Endothelial cell of umbilical vein (primary cell): Measurements from ENCODE around the gene PTTG1. TPM values are rescaled to one million over a fixed set of nuclear protein-coding genes. Genes with fewer than 3 reads are reported as not detected.

Experiments
- BruUV-seq: library from RNA; stranded (reverse); fragments of 400-500 nt; replicated peaks from 2 replicates; lab custom pipeline; 2021; lab: Mats Ljungman, UMichigan
- CTCF ChIA-PET: fragments of 300-600, 350-600 bp; sonication (Branson Sonifier 250); formaldehyde crosslinking; loops from one replicate; lab custom pipeline; 2021; ENCODE audit warnings: antibody characterized with exemption, inconsistent platforms; lab: Charles Lee
- POLR2A ChIA-PET: fragments of 300-600, 350-600 bp; sonication (Branson Sonifier 250); formaldehyde crosslinking; loops from one replicate; lab custom pipeline; 2021; ENCODE audit warnings: antibody characterized with exemption, inconsistent platforms; lab: Charles Lee
- DNase-seq: peaks from one replicate; pipeline ENCODE4 v3.0.0-alpha.2; 2011; ENCODE audit warnings: low read depth, low spot score
- FAIRE-seq: peaks from 2 replicates; lab custom pipeline; 2011; peaks lifted over from hg19 to GRCh38; lab: Jason Lieb, UNC
- H2AFZ ChIP-seq: 2 replicates; pipeline ENCODE4 v1.6.0; 2012; ENCODE audit warnings: low read depth, low read length, control low read depth, inconsistent platforms
- H3K27ac ChIP-seq: 2 replicates; pipeline ENCODE4 v1.5.1; 2011; ENCODE audit warnings: low read depth, mild to moderate bottlenecking, control low read depth, low read length, moderate library complexity; ENCODE audit not compliant: insufficient read depth
- H3K27me3 ChIP-seq, 2 experiments: 2 replicates each; pipeline versions ENCODE4 v1.6.0 to v1.6.1; 2011; ENCODE audit warnings: low read length in 2 of 2, mixed read lengths in 1 of 2; ENCODE audit not compliant: control insufficient read depth in 2 of 2, insufficient read depth in 2 of 2
- H3K36me3 ChIP-seq, 2 experiments: 2 replicates in 1 of 2; 3 replicates in 1 of 2; pipeline ENCODE4 v1.5.1; 2011; ENCODE audit warnings: low read length in 2 of 2, mild to moderate bottlenecking in 1 of 2, moderate library complexity in 1 of 2; ENCODE audit not compliant: control insufficient read depth in 2 of 2, insufficient read depth in 2 of 2; ENCODE audit errors: extremely low read depth in 1 of 2
- H3K4me1 ChIP-seq: 3 replicates; pipeline ENCODE4 v1.5.1; 2011; ENCODE audit warnings: mild to moderate bottlenecking, low read length; ENCODE audit not compliant: control insufficient read depth, insufficient read depth; ENCODE audit errors: extremely low read depth
- H3K4me2 ChIP-seq: 2 replicates; pipeline ENCODE4 v1.6.1; 2011; ENCODE audit warnings: low read length, control low read depth, mixed read lengths; ENCODE audit not compliant: insufficient read depth
- H3K4me3 ChIP-seq, 3 experiments: fragments of 200-600 bp in 1 of 3; sonication (generic), shearing (Covaris generic) in 1 of 3; replicated peaks in 1 of 3; 2 replicates each; pipeline ENCODE4 v1.5.1; 2011 to 2016; ENCODE audit warnings: control low read depth in 3 of 3, low read length in 3 of 3, mild to moderate bottlenecking in 2 of 3, inconsistent platforms in 1 of 3, low read depth in 1 of 3, moderate library complexity in 1 of 3; ENCODE audit not compliant: insufficient read depth in 1 of 3
- H3K79me2 ChIP-seq: 2 replicates; pipeline ENCODE4 v1.6.0; 2012; ENCODE audit warnings: low read length, inconsistent platforms; ENCODE audit not compliant: control insufficient read depth, insufficient read depth
- H3K9ac ChIP-seq: replicated peaks from 2 replicates; pipeline ENCODE3; 2011; ENCODE audit warnings: low read length, control low read depth; ENCODE audit not compliant: insufficient read depth; ENCODE audit errors: extremely low read depth
- H3K9me1 ChIP-seq: replicated peaks from 3 replicates; pipeline ENCODE4 v1.6.0; 2011; ENCODE audit warnings: mild to moderate bottlenecking, low read length; ENCODE audit not compliant: control insufficient read depth, insufficient read depth; ENCODE audit errors: extremely low read depth
- H3K9me3 ChIP-seq: replicated peaks from 2 replicates; pipeline ENCODE4 v1.5.1; 2012; ENCODE audit warnings: low read length, inconsistent platforms; ENCODE audit not compliant: control insufficient read depth, insufficient read depth
- H4K20me1 ChIP-seq: replicated peaks from 2 replicates; pipeline ENCODE3; 2011; ENCODE audit warnings: mild to moderate bottlenecking, low read length; ENCODE audit not compliant: control insufficient read depth, insufficient read depth; ENCODE audit errors: extremely low read depth
- EZH2 ChIP-seq: IDR thresholded peaks from 2 replicates; pipeline ENCODE4 v1.6.1; 2012; ENCODE audit warnings: borderline replicate concordance, low read depth, mild to moderate bottlenecking, moderate library complexity, low read length, inconsistent platforms; ENCODE audit not compliant: severe bottlenecking
- FOS ChIP-seq: IDR thresholded peaks from 2 replicates; pipeline ENCODE4 v1.6.1; 2011; ENCODE audit warnings: mild to moderate bottlenecking, low read length, moderate library complexity, borderline replicate concordance; ENCODE audit not compliant: insufficient read depth
- GATA2 ChIP-seq: IDR thresholded peaks from 2 replicates; pipeline ENCODE4 v1.7.0; 2011; ENCODE audit warnings: low read depth, mild to moderate bottlenecking, moderate library complexity, mixed read lengths, low read length; ENCODE audit not compliant: insufficient read length, insufficient read depth
- JUN ChIP-seq: IDR thresholded peaks from 2 replicates; pipeline ENCODE4 v1.6.1; 2011; ENCODE audit warnings: borderline replicate concordance, low read depth; ENCODE audit not compliant: insufficient read length, insufficient read depth
- MAX ChIP-seq: IDR thresholded peaks from 2 replicates; pipeline ENCODE4 v1.6.1; 2011; ENCODE audit not compliant: insufficient read depth, insufficient read length
- MYC ChIP-seq: IDR thresholded peaks from one replicate; pipeline ENCODE4 v1.6.1; 2011; ENCODE audit warnings: mild to moderate bottlenecking, low read depth, low read length
- POLR2A ChIP-seq: IDR thresholded peaks from 2 replicates; pipeline ENCODE4 v1.6.1; 2012; ENCODE audit warnings: low read depth, mild to moderate bottlenecking, control low read depth, low read length
- POLR2AphosphoS5 ChIP-seq: IDR thresholded peaks from 2 replicates; pipeline ENCODE4 v1.6.1; 2012; ENCODE audit warnings: low read depth, mild to moderate bottlenecking, control low read depth, low read length, moderate library complexity; ENCODE audit not compliant: insufficient read depth
- dilution Hi-C: fragments of 300-500 bp; cut with MboI; formaldehyde crosslinking; loops from one replicate; pipeline ENCODE4 v1.15.0; 2019; ENCODE audit warnings: low sequenced_read_pairs; ENCODE audit not compliant: extremely low pct_ligation_motif_present
- intact Hi-C: fragments of 100-400 bp; cut with micrococcal nuclease; formaldehyde crosslinking; loops from one replicate; pipeline ENCODE4 v1.10.0; 2022
- polyA plus RNA-seq, 4 experiments: library from polyadenylated mRNA; depleted of rRNA in 3 of 4; stranded (reverse) in 3 of 4; unstranded in 1 of 4; fragments of >200 nt; gene quantifications; 2 replicates each; pipeline versions ENCODE4 v1.2.1 to v1.2.3, GENCODE V29; 2011 to 2012; ENCODE audit warnings: missing spikeins in 1 of 4
- total RNA-seq: library from RNA; stranded (reverse); gene quantifications from 2 replicates; pipeline ENCODE4 v1.2.3, GENCODE V29; 2021
- TF ChIP-seq, protein P1 (sequence below), 2 donors: IDR thresholded peaks; 1 replicate in 1 of 2; 2 replicates in 1 of 2; pipeline ENCODE4 v1.5.1; 2011; ENCODE audit warnings: low read length in 2 of 2, mild to moderate bottlenecking in 2 of 2, moderate library complexity in 2 of 2, control low read depth in 1 of 2, inconsistent platforms in 1 of 2, low read depth in 1 of 2; ENCODE audit not compliant: insufficient read depth in 1 of 2; ENCODE audit errors: extremely low read depth in 1 of 2

Gene PTTG1
- total and polyA plus RNA-seq, 2 donors (not counting 3 experiments of a cell fraction or from before 2014, with no cell fraction given): 140 to 157 TPM

- POLR2A ChIA-PET: no interaction called here
- dilution Hi-C loops: no loop called here
These were observed 12.4 kb downstream of the PTTG1 start for GRCh38 chr5:160434022-160434531.

DNA sequence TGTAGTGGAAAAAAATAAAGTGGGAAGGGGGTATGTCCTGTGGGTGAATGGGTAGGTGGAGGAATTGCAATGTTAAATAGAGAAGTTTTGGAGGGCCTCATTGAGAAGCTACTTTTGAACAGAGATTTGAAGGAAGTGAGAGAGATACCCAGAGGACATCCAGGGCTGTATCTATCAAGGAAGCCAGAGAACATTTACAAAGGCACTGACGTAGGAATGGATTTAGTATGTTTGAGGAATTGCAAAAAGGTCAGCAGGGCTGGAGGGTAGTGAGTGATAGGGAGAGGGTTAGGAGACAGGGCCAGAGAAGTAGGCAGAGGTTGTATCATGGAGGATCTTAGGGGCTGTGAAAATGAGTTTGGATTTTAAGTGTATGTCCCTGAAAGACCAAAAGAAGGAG lies 13.9 kb downstream of the PTTG1 start:
- Histone ChIP-seq H2AFZ (no peak overlapping the region), H3K4me1 (peaks cover 10% of the 10 kb centered on the region), H3K4me3 (no peak overlapping the region), H3K9me3 (no peaks in the 10 kb centered on the region), H3K9me1 (no peaks in the 10 kb centered on the region), H3K9ac (no peak overlapping the region), H3K79me2 (no peaks in the 10 kb centered on the region), H3K36me3 (no peaks in the 10 kb centered on the region), H3K27me3 (peaks cover 0 to 6% of the 10 kb centered on the region in 2 experiments), H3K27ac (no peak overlapping the region), H4K20me1 (no peaks in the 10 kb centered on the region), H3K4me2 (no peak overlapping the region)
- dilution Hi-C loops: no loop called here
- no TSS peak for BruUV-seq
- intact Hi-C loops: loop anchor here (5.0 kb wide), 1 partner anchor 197 kb away; no protein-coding TSS in a partner anchor
- TF ChIP-seq GATA2 (no peak), POLR2AphosphoS5 (no peak), FOS (no peak), JUN (no peak), MAX (no peak), MYC (no peak), POLR2A (no peak), EZH2 (no peak)
- TF ChIP-seq, protein P1, sequence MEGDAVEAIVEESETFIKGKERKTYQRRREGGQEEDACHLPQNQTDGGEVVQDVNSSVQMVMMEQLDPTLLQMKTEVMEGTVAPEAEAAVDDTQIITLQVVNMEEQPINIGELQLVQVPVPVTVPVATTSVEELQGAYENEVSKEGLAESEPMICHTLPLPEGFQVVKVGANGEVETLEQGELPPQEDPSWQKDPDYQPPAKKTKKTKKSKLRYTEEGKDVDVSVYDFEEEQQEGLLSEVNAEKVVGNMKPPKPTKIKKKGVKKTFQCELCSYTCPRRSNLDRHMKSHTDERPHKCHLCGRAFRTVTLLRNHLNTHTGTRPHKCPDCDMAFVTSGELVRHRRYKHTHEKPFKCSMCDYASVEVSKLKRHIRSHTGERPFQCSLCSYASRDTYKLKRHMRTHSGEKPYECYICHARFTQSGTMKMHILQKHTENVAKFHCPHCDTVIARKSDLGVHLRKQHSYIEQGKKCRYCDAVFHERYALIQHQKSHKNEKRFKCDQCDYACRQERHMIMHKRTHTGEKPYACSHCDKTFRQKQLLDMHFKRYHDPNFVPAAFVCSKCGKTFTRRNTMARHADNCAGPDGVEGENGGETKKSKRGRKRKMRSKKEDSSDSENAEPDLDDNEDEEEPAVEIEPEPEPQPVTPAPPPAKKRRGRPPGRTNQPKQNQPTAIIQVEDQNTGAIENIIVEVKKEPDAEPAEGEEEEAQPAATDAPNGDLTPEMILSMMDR (IDR thresholded peaks at IDR 0.05; ENCODE audit: extremely low read depth in 1 of 2, insufficient read depth in 1 of 2, low read depth in 1 of 2, low read length in 2 of 2): no peak
- ChIA-PET CTCF (no interaction called here), POLR2A (no interaction called here)
- FAIRE-seq (no peak), DNase-seq (no peak)

More at GRCh38 chr5:160434022-160434531, 12.4 kb downstream of the PTTG1 start:
- Histone ChIP-seq H4K20me1 (no peaks in the 10 kb centered on the region), H3K9me3 (no peaks in the 10 kb centered on the region), H3K9me1 (no peaks in the 10 kb centered on the region), H2AFZ (no peak overlapping the region), H3K4me2 (no peak overlapping the region), H3K36me3 (peaks cover 0 to 3% of the 10 kb centered on the region in 2 experiments), H3K4me1 (peaks cover 7% of the 10 kb centered on the region), H3K79me2 (no peaks in the 10 kb centered on the region), H3K27ac (no peak overlapping the region), H3K9ac (no peak overlapping the region), H3K4me3 (no peak overlapping the region), H3K27me3 (peaks cover 0 to 6% of the 10 kb centered on the region in 2 experiments)
- BruUV-seq: no TSS peak
- CTCF ChIA-PET: interaction anchor here (0.9 kb wide), 1 partner anchor 10 kb away, joined by 3 read pairs; no protein-coding TSS in a partner anchor
- intact Hi-C loops: no loop called here
- FAIRE-seq (no peak), DNase-seq (no peak)
- TF ChIP-seq GATA2 (no peak), FOS (no peak), MYC (no peak)
